ENCODE measurements around the gene CEP104.

Gene CEP104

DNA sequence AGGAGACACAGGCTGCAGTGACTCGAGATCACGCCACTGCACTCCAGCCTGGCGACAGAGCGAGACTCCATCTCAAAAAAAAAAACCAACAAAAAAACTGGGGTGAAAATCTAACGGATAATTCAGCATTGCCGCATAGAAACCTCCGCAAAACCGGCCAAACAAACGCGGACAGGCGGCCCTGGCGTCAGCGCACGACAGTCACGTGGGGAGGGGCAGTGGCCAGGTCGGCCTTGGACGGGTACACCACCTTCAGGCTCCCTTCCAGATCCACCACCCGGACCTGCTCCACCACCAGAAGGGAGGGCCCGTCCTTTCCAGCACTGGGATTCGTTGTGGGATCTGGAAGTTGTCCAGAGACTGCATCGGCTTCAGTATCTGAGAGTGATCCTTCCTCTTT lies 76.1 kb downstream of the CEP104 start:
- peaks cover 0 to 73% (median 59%) of the 10 kb centered on the region in 4 experiments for H3K36me3 ChIP-seq (ENCODE audit: control insufficient read depth in 4 of 4, insufficient read depth in 4 of 4, low read length in 3 of 4)
- H3K4me3 ChIP-seq (ENCODE audit: control insufficient read depth in 1 of 7, extremely low read depth in 1 of 7, insufficient read depth in 4 of 7, low read depth in 2 of 7, low read length in 6 of 7), result no peak overlapping the region
- H3K27me3 ChIP-seq (replicated peaks in 2 of 5; ENCODE audit: control insufficient read depth in 4 of 5, insufficient read depth in 5 of 5, low read length in 4 of 5), result no peaks in the 10 kb centered on the region
- H3K9me3 ChIP-seq (ENCODE audit: control extremely low read depth in 1 of 5, control insufficient read depth in 4 of 5, insufficient read depth in 2 of 5, low read depth in 1 of 5, low read length in 4 of 5), result no peaks in the 10 kb centered on the region
- H3K4me1 ChIP-seq (ENCODE audit: control extremely low read depth in 1 of 4, control insufficient read depth in 4 of 4, insufficient read depth in 4 of 4, low read length in 3 of 4), result peaks cover 0 to 5% (median 3%) of the 10 kb centered on the region in 4 experiments
- CTCF ChIA-PET, result no interaction called here
- no peak overlapping the region for H3K27ac ChIP-seq (ENCODE audit: insufficient read depth in 1 of 2, low read depth in 1 of 2, low read length in 2 of 2, poor library complexity in 1 of 2, severe bottlenecking in 2 of 2)
- 96% methylated on average over 18 of the region's 21 CpGs for WGBS (ENCODE audit: insufficient coverage)
- POLR2A ChIA-PET, result no interaction called here
- no peak for DNase-seq

DNA sequence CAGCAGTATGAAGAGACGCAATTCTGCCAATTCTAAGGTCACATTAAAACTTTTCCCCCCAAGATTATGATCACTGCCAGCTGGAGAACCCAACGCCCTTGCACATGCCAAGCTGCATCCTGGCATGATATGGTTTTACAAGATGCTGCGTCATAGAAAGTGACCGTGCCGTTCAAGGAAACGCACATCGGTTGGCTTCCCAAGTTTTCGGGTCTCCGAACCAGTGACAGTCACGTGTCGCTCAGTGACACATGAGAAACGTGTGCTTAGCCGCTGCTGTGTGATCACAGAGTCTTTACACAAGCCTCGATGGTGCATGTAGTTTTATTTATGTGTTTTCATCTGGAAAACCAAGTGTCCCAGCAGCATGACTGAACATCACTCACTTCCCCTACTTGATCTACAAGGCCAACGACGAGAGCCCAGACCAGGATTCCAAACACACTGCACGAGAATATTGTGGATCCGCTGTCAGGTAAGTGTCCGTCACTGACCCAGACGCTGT lies 77.0 kb downstream of the CEP104 start:
- Histone ChIP-seq H3K9me3 (ENCODE audit: control extremely low read depth in 1 of 5, control insufficient read depth in 4 of 5, insufficient read depth in 2 of 5, low read depth in 1 of 5, low read length in 4 of 5) (no peaks in the 10 kb centered on the region), H3K27me3 (replicated peaks in 2 of 5; ENCODE audit: control insufficient read depth in 4 of 5, insufficient read depth in 5 of 5, low read length in 4 of 5) (no peaks in the 10 kb centered on the region), H3K4me1 (ENCODE audit: control extremely low read depth in 1 of 4, control insufficient read depth in 4 of 4, insufficient read depth in 4 of 4, low read length in 3 of 4) (peaks cover 0 to 14% (median 12%) of the 10 kb centered on the region in 4 experiments), H3K36me3 (ENCODE audit: control insufficient read depth in 4 of 4, insufficient read depth in 4 of 4, low read length in 3 of 4) (peaks cover 0 to 68% (median 51%) of the 10 kb centered on the region in 4 experiments), H3K27ac (ENCODE audit: insufficient read depth in 1 of 2, low read depth in 1 of 2, low read length in 2 of 2, poor library complexity in 1 of 2, severe bottlenecking in 2 of 2) (no peak overlapping the region), H3K4me3 (ENCODE audit: control insufficient read depth in 1 of 7, extremely low read depth in 1 of 7, insufficient read depth in 4 of 7, low read depth in 2 of 7, low read length in 6 of 7) (no peak overlapping the region)
- no peak for DNase-seq
- ChIA-PET CTCF (no interaction called here), POLR2A (no interaction called here)
- WGBS (ENCODE audit: insufficient coverage), result 96% methylated on average over 19 of the region's 20 CpGs

DNA sequence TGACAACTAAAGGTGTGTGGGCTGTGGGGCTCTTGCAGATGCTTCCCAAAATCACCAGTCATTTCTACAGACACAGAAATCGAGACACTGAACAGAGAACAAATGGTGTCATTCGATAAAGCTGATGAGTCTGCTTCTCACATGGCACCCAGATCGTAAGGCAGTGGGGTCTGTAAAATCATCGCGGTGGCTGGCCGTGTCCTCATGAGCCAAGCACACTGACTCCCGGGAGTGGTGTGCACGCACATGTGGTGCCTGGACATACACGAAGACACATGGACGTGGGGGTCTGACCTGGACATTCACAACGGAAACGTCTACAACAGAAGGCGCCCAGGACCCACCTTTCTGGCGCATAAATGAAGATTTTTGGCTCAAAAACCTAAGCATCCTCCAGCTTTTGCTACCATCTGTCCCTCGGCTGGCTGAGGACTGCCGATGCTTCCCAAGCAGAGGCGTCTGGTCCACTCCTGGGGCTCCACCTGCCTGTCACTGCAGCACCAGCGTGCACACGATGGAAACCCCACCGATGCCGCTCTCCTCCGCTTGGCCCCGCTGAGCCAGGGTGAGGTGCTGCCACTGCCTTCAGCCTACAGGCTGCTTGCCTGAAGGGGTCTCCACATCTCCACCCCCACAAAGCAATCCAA lies 77.6 kb downstream of the CEP104 start:
- WGBS (ENCODE audit: insufficient coverage), result 96% methylated on average over 23 of the region's 23 CpGs
- CTCF ChIA-PET, result interaction anchor here (0.9 to 4.2 kb wide), 2 partner anchors 15 to 52 kb away, joined by 3 to 18 read pairs; partner anchors contain the start of gene LRRC47
- H3K36me3 ChIP-seq (ENCODE audit: control insufficient read depth in 4 of 4, insufficient read depth in 4 of 4, low read length in 3 of 4), result peaks cover 0 to 62% (median 48%) of the 10 kb centered on the region in 4 experiments

DNA sequence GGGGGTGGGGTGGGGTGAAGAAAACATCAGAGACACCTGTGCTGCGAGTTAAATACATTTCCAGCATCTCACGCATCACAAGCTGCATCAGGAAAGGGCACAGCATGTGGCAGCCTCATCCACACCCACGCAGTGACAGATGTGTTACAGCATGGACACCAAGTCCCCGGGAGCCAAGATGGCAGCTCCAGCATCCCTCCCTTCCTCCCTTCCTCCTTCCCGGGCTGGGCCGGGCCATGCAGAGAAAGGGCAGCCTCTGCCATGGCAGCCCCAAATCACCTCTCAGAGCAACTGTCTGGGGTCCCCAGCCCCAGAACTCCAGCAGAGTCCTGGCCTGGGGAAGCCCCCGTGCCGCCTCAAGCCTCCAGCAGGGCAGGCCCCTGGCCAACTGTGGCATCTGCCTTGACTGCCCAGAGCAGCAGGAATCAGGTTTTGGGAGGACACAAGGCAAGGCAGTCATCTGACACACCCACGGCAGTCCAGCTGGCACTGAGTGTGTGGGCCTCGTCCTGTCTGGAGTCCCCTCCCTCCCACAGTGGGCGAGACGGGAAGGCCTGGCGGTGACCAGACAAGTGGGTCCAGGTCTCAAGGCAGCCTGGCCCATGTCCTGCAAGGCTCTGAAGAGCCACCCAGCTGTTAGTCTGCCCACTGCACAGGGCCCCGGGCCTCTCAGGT lies 78.3 kb downstream of the CEP104 start:
- Histone ChIP-seq H3K4me1 (ENCODE audit: control extremely low read depth in 1 of 4, control insufficient read depth in 4 of 4, insufficient read depth in 4 of 4, low read length in 3 of 4) (peaks cover 0 to 26% (median 21%) of the 10 kb centered on the region in 4 experiments), H3K36me3 (ENCODE audit: control insufficient read depth in 4 of 4, insufficient read depth in 4 of 4, low read length in 3 of 4) (peaks cover 0 to 56% (median 42%) of the 10 kb centered on the region in 4 experiments), H3K27ac (ENCODE audit: insufficient read depth in 1 of 2, low read depth in 1 of 2, low read length in 2 of 2, poor library complexity in 1 of 2, severe bottlenecking in 2 of 2) (no peak overlapping the region), H3K9me3 (ENCODE audit: control extremely low read depth in 1 of 5, control insufficient read depth in 4 of 5, insufficient read depth in 2 of 5, low read depth in 1 of 5, low read length in 4 of 5) (no peaks in the 10 kb centered on the region), H3K4me3 (ENCODE audit: control insufficient read depth in 1 of 7, extremely low read depth in 1 of 7, insufficient read depth in 4 of 7, low read depth in 2 of 7, low read length in 6 of 7) (no peak overlapping the region), H3K27me3 (replicated peaks in 2 of 5; ENCODE audit: control insufficient read depth in 4 of 5, insufficient read depth in 5 of 5, low read length in 4 of 5) (no peaks in the 10 kb centered on the region)
- ChIA-PET CTCF (interaction anchor here (0.9 to 4.2 kb wide), 3 partner anchors 16 to 51 kb away, joined by 3 to 18 read pairs (median 3); partner anchors contain the start of gene LRRC47), POLR2A (interaction anchor here (0.6 kb wide), 1 partner anchor 913 kb away, joined by 3 read pairs; no protein-coding TSS in a partner anchor)
- DNase-seq, result no peak
- 92% methylated on average over 10 of the region's 14 CpGs for WGBS (ENCODE audit: insufficient coverage)

More for the DNA sequence above, 77.6 kb downstream of the CEP104 start:
- Histone ChIP-seq H3K9me3 (ENCODE audit: control extremely low read depth in 1 of 5, control insufficient read depth in 4 of 5, insufficient read depth in 2 of 5, low read depth in 1 of 5, low read length in 4 of 5) (no peaks in the 10 kb centered on the region), H3K27me3 (replicated peaks in 2 of 5; ENCODE audit: control insufficient read depth in 4 of 5, insufficient read depth in 5 of 5, low read length in 4 of 5) (no peaks in the 10 kb centered on the region), H3K4me3 (ENCODE audit: control insufficient read depth in 1 of 7, extremely low read depth in 1 of 7, insufficient read depth in 4 of 7, low read depth in 2 of 7, low read length in 6 of 7) (no peak overlapping the region), H3K27ac (ENCODE audit: insufficient read depth in 1 of 2, low read depth in 1 of 2, low read length in 2 of 2, poor library complexity in 1 of 2, severe bottlenecking in 2 of 2) (no peak overlapping the region), H3K4me1 (ENCODE audit: control extremely low read depth in 1 of 4, control insufficient read depth in 4 of 4, insufficient read depth in 4 of 4, low read length in 3 of 4) (peaks cover 0 to 20% (median 16%) of the 10 kb centered on the region in 4 experiments)
- POLR2A ChIA-PET, result interaction anchor here (0.6 kb wide), 1 partner anchor 913 kb away, joined by 3 read pairs; no protein-coding TSS in a partner anchor
- no peak for DNase-seq

DNA sequence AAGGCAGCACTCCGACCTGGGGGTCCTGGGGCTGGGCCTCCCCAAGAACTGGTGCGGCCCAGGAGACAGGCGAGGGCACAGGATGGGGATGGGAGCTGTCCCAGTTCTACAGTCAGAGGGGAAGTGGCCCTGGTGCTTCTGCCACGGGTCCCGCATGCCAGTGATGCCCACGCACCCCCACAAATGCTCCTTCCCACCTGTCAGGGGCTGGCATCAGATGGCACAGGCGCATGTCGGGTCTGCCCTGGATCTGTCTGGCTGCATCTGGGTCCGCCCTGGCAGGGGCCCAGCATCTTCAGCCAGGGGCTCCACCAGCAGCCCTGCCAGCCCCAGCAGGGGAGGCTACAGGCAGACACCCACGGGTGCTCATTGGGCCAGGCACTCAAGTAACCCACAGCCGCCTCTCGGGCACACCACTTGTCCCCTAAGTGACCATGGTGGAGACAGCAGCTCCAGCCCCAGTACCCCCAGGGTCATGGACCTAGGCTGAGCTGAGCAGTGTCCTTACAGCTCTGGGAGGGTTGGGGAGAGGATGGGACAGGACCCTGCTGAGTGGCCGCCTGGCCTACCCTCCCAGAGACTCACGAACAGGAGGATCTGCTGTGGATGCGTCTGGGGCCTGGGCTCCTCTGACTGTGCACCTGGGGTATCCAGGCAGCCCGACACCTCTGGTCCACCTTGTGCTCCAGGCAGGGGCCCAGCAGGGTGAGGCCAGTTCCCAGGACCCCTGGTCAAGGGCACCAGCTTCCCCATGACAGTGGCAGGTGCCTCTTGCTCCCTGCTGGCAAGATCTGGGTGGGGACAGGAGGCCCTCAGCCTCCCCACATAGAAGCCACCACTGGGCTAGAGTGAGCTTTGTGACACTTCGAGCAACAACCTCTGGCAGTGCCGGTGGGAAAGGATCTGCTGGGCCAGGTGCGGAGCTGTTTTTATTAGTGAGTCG lies 79.1 kb downstream of the CEP104 start:
- no peak for DNase-seq
- 92% methylated on average over 16 of the region's 20 CpGs for WGBS (ENCODE audit: insufficient coverage)
- ChIA-PET CTCF (interaction anchor here (0.9 to 4.2 kb wide), 3 partner anchors 17 to 50 kb away, joined by 3 to 18 read pairs (median 3); partner anchors contain the start of gene LRRC47), POLR2A (interaction anchor here (0.5 kb wide), 1 partner anchor 1170 kb away, joined by 3 read pairs; no protein-coding TSS in a partner anchor)
- Histone ChIP-seq H3K36me3 (ENCODE audit: control insufficient read depth in 4 of 4, insufficient read depth in 4 of 4, low read length in 3 of 4) (peaks cover 0 to 49% (median 37%) of the 10 kb centered on the region in 4 experiments), H3K27ac (ENCODE audit: insufficient read depth in 1 of 2, low read depth in 1 of 2, low read length in 2 of 2, poor library complexity in 1 of 2, severe bottlenecking in 2 of 2) (no peak overlapping the region), H3K27me3 (replicated peaks in 2 of 5; ENCODE audit: control insufficient read depth in 4 of 5, insufficient read depth in 5 of 5, low read length in 4 of 5) (no peaks in the 10 kb centered on the region), H3K9me3 (ENCODE audit: control extremely low read depth in 1 of 5, control insufficient read depth in 4 of 5, insufficient read depth in 2 of 5, low read depth in 1 of 5, low read length in 4 of 5) (no peaks in the 10 kb centered on the region), H3K4me1 (ENCODE audit: control extremely low read depth in 1 of 4, control insufficient read depth in 4 of 4, insufficient read depth in 4 of 4, low read length in 3 of 4) (peaks cover 0 to 32% (median 27%) of the 10 kb centered on the region in 4 experiments), H3K4me3 (ENCODE audit: control insufficient read depth in 1 of 7, extremely low read depth in 1 of 7, insufficient read depth in 4 of 7, low read depth in 2 of 7, low read length in 6 of 7) (no peak overlapping the region)

DNA sequence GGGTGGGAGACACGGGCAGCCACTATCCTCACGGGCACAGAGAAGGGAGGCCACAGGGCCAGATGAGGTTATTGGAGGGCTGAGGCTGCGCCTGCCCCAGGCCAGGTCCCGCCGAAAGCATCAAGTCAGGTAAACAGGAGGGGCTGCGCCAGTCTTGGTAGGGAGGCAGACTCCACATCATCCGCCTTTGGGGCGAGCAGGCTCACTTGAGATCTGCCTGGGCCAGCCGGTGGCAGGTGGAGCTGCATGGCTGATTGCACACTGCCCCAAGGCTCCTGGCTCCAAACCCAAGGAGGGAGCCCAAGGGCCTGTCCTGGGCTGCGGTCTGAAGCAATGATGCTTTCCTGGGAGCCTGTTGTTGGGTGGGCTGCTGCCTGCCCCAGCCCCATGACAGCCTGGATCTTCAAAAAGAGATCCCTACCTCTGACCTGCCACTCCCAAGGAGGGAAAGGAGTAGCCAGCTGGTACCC lies 79.9 kb downstream of the CEP104 start:
- ChIA-PET CTCF (interaction anchor here (4.2 kb wide), 1 partner anchor 18 kb away, joined by 18 read pairs; the partner anchor contains the start of gene LRRC47), POLR2A (no interaction called here)
- Histone ChIP-seq H3K4me1 (ENCODE audit: control extremely low read depth in 1 of 4, control insufficient read depth in 4 of 4, insufficient read depth in 4 of 4, low read length in 3 of 4) (peaks cover 0 to 36% (median 30%) of the 10 kb centered on the region in 4 experiments), H3K27ac (ENCODE audit: insufficient read depth in 1 of 2, low read depth in 1 of 2, low read length in 2 of 2, poor library complexity in 1 of 2, severe bottlenecking in 2 of 2) (no peak overlapping the region), H3K9me3 (ENCODE audit: control extremely low read depth in 1 of 5, control insufficient read depth in 4 of 5, insufficient read depth in 2 of 5, low read depth in 1 of 5, low read length in 4 of 5) (no peaks in the 10 kb centered on the region), H3K27me3 (replicated peaks in 2 of 5; ENCODE audit: control insufficient read depth in 4 of 5, insufficient read depth in 5 of 5, low read length in 4 of 5) (no peaks in the 10 kb centered on the region), H3K4me3 (ENCODE audit: control insufficient read depth in 1 of 7, extremely low read depth in 1 of 7, insufficient read depth in 4 of 7, low read depth in 2 of 7, low read length in 6 of 7) (no peak overlapping the region), H3K36me3 (ENCODE audit: control insufficient read depth in 4 of 4, insufficient read depth in 4 of 4, low read length in 3 of 4) (peaks cover 0 to 41% (median 31%) of the 10 kb centered on the region in 4 experiments)
- 85% methylated on average over 6 of the region's 10 CpGs for WGBS (ENCODE audit: insufficient coverage)
- no peak for DNase-seq
